ENCODE data around the gene PAX5.

Gene PAX5

GRCh38 chr9:36940500-36940853, 93.6 kb downstream of the PAX5 start:
- no peaks in the 10 kb centered on the region for H3K27me3 ChIP-seq (ENCODE audit: control insufficient read depth in 3 of 3, insufficient read depth in 3 of 3, low read depth in 1 of 3, low read length in 3 of 3)
- H2BK15ac ChIP-seq (ENCODE audit: low read length) = no peak overlapping the region
- no peak overlapping the region for H2AK5ac ChIP-seq (ENCODE audit: low read depth, low read length)
- no peak overlapping the region for H2BK12ac ChIP-seq (ENCODE audit: low read length)
- H3K14ac ChIP-seq (ENCODE audit: low read length) = no peak overlapping the region
- no peaks in the 10 kb centered on the region for H3K79me1 ChIP-seq (ENCODE audit: low read depth, low read length)
- H3K4me2 ChIP-seq (ENCODE audit: insufficient read depth, low read length, poor library complexity, severe bottlenecking) = no peak overlapping the region
- H3K23ac ChIP-seq (ENCODE audit: low read depth, low read length, poor library complexity) = no peak overlapping the region
- no CpG with 5 or more reads among the region's 7 CpGs for WGBS, 2 donors (ENCODE audit: extremely low coverage in 2 of 2, insufficient read length in 2 of 2, insufficient replicate concordance in 1 of 2)
- DNase-seq (ENCODE audit: low spot score) = no peak
- no peak overlapping the region for H3K9ac ChIP-seq (ENCODE audit: low read depth, low read length, poor library complexity)
- H3K36me3 ChIP-seq (replicated peaks in 1 of 2; ENCODE audit: control insufficient read depth in 2 of 2, insufficient read depth in 2 of 2, low read length in 2 of 2) = peaks cover 0 to 49% of the 10 kb centered on the region in 2 donors
- H3K4me3 ChIP-seq (ENCODE audit: low read length in 2 of 2) = no peak overlapping the region
- H3K18ac ChIP-seq (ENCODE audit: low read length) = no peak overlapping the region
- H2BK5ac ChIP-seq (ENCODE audit: low read length) = no peak overlapping the region
- H3K4ac ChIP-seq (ENCODE audit: low read length) = no peak overlapping the region
- H2BK120ac ChIP-seq (ENCODE audit: low read depth, low read length) = no peak overlapping the region
- H3K4me1 ChIP-seq (ENCODE audit: control insufficient read depth in 2 of 2, insufficient read depth in 1 of 2, low read depth in 1 of 2, low read length in 2 of 2) = no peaks in the 10 kb centered on the region
- no peaks in the 10 kb centered on the region for H3K9me3 ChIP-seq (replicated peaks in 1 of 2; ENCODE audit: control insufficient read depth in 2 of 2, insufficient read depth in 1 of 2, low read depth in 1 of 2, low read length in 2 of 2)
- H4K91ac ChIP-seq (ENCODE audit: low read depth, low read length, poor library complexity) = no peak overlapping the region
- H4K8ac ChIP-seq (ENCODE audit: low read depth, low read length) = no peak overlapping the region
- H3K27ac ChIP-seq (replicated peaks; ENCODE audit: low read length) = no peak overlapping the region
- no peak overlapping the region for H2AFZ ChIP-seq (ENCODE audit: low read length)

GRCh38 chr9:36939655-36940499, 94.2 kb downstream of the PAX5 start:
- DNase-seq (ENCODE audit: low spot score) = no peak
- no peak overlapping the region for H3K9ac ChIP-seq (ENCODE audit: low read depth, low read length, poor library complexity)
- H2BK15ac ChIP-seq (ENCODE audit: low read length) = no peak overlapping the region
- no peaks in the 10 kb centered on the region for H3K9me3 ChIP-seq (replicated peaks in 1 of 2; ENCODE audit: control insufficient read depth in 2 of 2, insufficient read depth in 1 of 2, low read depth in 1 of 2, low read length in 2 of 2)
- no peak overlapping the region for H3K27ac ChIP-seq (replicated peaks; ENCODE audit: low read length)
- no peak overlapping the region for H2AFZ ChIP-seq (ENCODE audit: low read length)
- no peak overlapping the region for H2AK5ac ChIP-seq (ENCODE audit: low read depth, low read length)
- no peak overlapping the region for H3K4ac ChIP-seq (ENCODE audit: low read length)
- H3K18ac ChIP-seq (ENCODE audit: low read length) = no peak overlapping the region
- no peak overlapping the region for H3K23ac ChIP-seq (ENCODE audit: low read depth, low read length, poor library complexity)
- no peak overlapping the region for H4K8ac ChIP-seq (ENCODE audit: low read depth, low read length)
- no peak overlapping the region for H3K14ac ChIP-seq (ENCODE audit: low read length)
- no peaks in the 10 kb centered on the region for H3K27me3 ChIP-seq (ENCODE audit: control insufficient read depth in 3 of 3, insufficient read depth in 3 of 3, low read depth in 1 of 3, low read length in 3 of 3)
- H4K91ac ChIP-seq (ENCODE audit: low read depth, low read length, poor library complexity) = no peak overlapping the region
- no peak overlapping the region for H3K4me3 ChIP-seq (ENCODE audit: low read length in 2 of 2)
- H3K36me3 ChIP-seq (replicated peaks in 1 of 2; ENCODE audit: control insufficient read depth in 2 of 2, insufficient read depth in 2 of 2, low read length in 2 of 2) = peaks cover 0 to 51% of the 10 kb centered on the region in 2 donors
- H3K4me2 ChIP-seq (ENCODE audit: insufficient read depth, low read length, poor library complexity, severe bottlenecking) = no peak overlapping the region
- H3K79me1 ChIP-seq (ENCODE audit: low read depth, low read length) = no peaks in the 10 kb centered on the region
- H2BK120ac ChIP-seq (ENCODE audit: low read depth, low read length) = no peak overlapping the region
- H3K4me1 ChIP-seq (ENCODE audit: control insufficient read depth in 2 of 2, insufficient read depth in 1 of 2, low read depth in 1 of 2, low read length in 2 of 2) = no peaks in the 10 kb centered on the region
- no peak overlapping the region for H2BK12ac ChIP-seq (ENCODE audit: low read length)
- H2BK5ac ChIP-seq (ENCODE audit: low read length) = no peak overlapping the region
- WGBS, 2 donors (ENCODE audit: extremely low coverage in 2 of 2, insufficient read length in 2 of 2, insufficient replicate concordance in 1 of 2) = no CpG with 5 or more reads among the region's 28 CpGs

GRCh38 chr9:36939214-36939613, 94.9 kb downstream of the PAX5 start:
- no peak overlapping the region for H2BK5ac ChIP-seq (ENCODE audit: low read length)
- no peak overlapping the region for H3K4ac ChIP-seq (ENCODE audit: low read length)
- no peak overlapping the region for H2AFZ ChIP-seq (ENCODE audit: low read length)
- no CpG with 5 or more reads among the region's 5 CpGs for WGBS, 2 donors (ENCODE audit: extremely low coverage in 2 of 2, insufficient read length in 2 of 2, insufficient replicate concordance in 1 of 2)
- no peak overlapping the region for H2BK15ac ChIP-seq (ENCODE audit: low read length)
- H4K8ac ChIP-seq (ENCODE audit: low read depth, low read length) = no peak overlapping the region
- no peaks in the 10 kb centered on the region for H3K27me3 ChIP-seq (ENCODE audit: control insufficient read depth in 3 of 3, insufficient read depth in 3 of 3, low read depth in 1 of 3, low read length in 3 of 3)
- H2BK12ac ChIP-seq (ENCODE audit: low read length) = no peak overlapping the region
- H2AK5ac ChIP-seq (ENCODE audit: low read depth, low read length) = no peak overlapping the region
- no peak overlapping the region for H3K27ac ChIP-seq (replicated peaks; ENCODE audit: low read length)
- no peak overlapping the region for H3K23ac ChIP-seq (ENCODE audit: low read depth, low read length, poor library complexity)
- H3K79me1 ChIP-seq (ENCODE audit: low read depth, low read length) = no peaks in the 10 kb centered on the region
- H3K9me3 ChIP-seq (replicated peaks in 1 of 2; ENCODE audit: control insufficient read depth in 2 of 2, insufficient read depth in 1 of 2, low read depth in 1 of 2, low read length in 2 of 2) = peaks cover 0 to 3% of the 10 kb centered on the region in 2 donors
- peaks cover 0 to 57% of the 10 kb centered on the region in 2 donors for H3K36me3 ChIP-seq (replicated peaks in 1 of 2; ENCODE audit: control insufficient read depth in 2 of 2, insufficient read depth in 2 of 2, low read length in 2 of 2)
- H3K9ac ChIP-seq (ENCODE audit: low read depth, low read length, poor library complexity) = no peak overlapping the region
- no peak overlapping the region for H4K91ac ChIP-seq (ENCODE audit: low read depth, low read length, poor library complexity)
- no peak overlapping the region for H3K14ac ChIP-seq (ENCODE audit: low read length)
- no peak overlapping the region for H2BK120ac ChIP-seq (ENCODE audit: low read depth, low read length)
- no peak overlapping the region for H3K4me2 ChIP-seq (ENCODE audit: insufficient read depth, low read length, poor library complexity, severe bottlenecking)
- no peak overlapping the region for H3K18ac ChIP-seq (ENCODE audit: low read length)
- no peak for DNase-seq (ENCODE audit: low spot score)
- no peaks in the 10 kb centered on the region for H3K4me1 ChIP-seq (ENCODE audit: control insufficient read depth in 2 of 2, insufficient read depth in 1 of 2, low read depth in 1 of 2, low read length in 2 of 2)
- H3K4me3 ChIP-seq (ENCODE audit: low read length in 2 of 2) = no peak overlapping the region

- Histone ChIP-seq H2BK15ac (ENCODE audit: low read length) (no peak overlapping the region), H3K4me3 (ENCODE audit: low read length in 2 of 2) (no peak overlapping the region), H2BK120ac (ENCODE audit: low read depth, low read length) (no peak overlapping the region), H4K91ac (ENCODE audit: low read depth, low read length, poor library complexity) (no peak overlapping the region), H3K9ac (ENCODE audit: low read depth, low read length, poor library complexity) (no peak overlapping the region), H3K36me3 (replicated peaks in 1 of 2; ENCODE audit: control insufficient read depth in 2 of 2, insufficient read depth in 2 of 2, low read length in 2 of 2) (peaks cover 0 to 58% of the 10 kb centered on the region in 2 donors), H3K18ac (ENCODE audit: low read length) (no peak overlapping the region), H3K4me2 (ENCODE audit: insufficient read depth, low read length, poor library complexity, severe bottlenecking) (no peak overlapping the region), H2AK5ac (ENCODE audit: low read depth, low read length) (no peak overlapping the region), H3K4ac (ENCODE audit: low read length) (no peak overlapping the region), H2AFZ (ENCODE audit: low read length) (no peak overlapping the region), H3K4me1 (ENCODE audit: control insufficient read depth in 2 of 2, insufficient read depth in 1 of 2, low read depth in 1 of 2, low read length in 2 of 2) (no peaks in the 10 kb centered on the region), H4K8ac (ENCODE audit: low read depth, low read length) (no peak overlapping the region), H3K27ac (replicated peaks; ENCODE audit: low read length) (no peak overlapping the region), H3K27me3 (ENCODE audit: control insufficient read depth in 3 of 3, insufficient read depth in 3 of 3, low read depth in 1 of 3, low read length in 3 of 3) (no peaks in the 10 kb centered on the region), H3K14ac (ENCODE audit: low read length) (no peak overlapping the region), H2BK12ac (ENCODE audit: low read length) (no peak overlapping the region), H3K79me1 (ENCODE audit: low read depth, low read length) (no peaks in the 10 kb centered on the region), H2BK5ac (ENCODE audit: low read length) (no peak overlapping the region), H3K9me3 (replicated peaks in 1 of 2; ENCODE audit: control insufficient read depth in 2 of 2, insufficient read depth in 1 of 2, low read depth in 1 of 2, low read length in 2 of 2) (peaks cover 0 to 3% of the 10 kb centered on the region in 2 donors), H3K23ac (ENCODE audit: low read depth, low read length, poor library complexity) (no peak overlapping the region)
- no CpG with 5 or more reads among the region's 6 CpGs for WGBS, 2 donors (ENCODE audit: extremely low coverage in 2 of 2, insufficient read length in 2 of 2, insufficient replicate concordance in 1 of 2)
- no peak for DNase-seq (ENCODE audit: low spot score)
Observed at GRCh38 chr9:36938617-36939016, 95.5 kb downstream of the PAX5 start.
